NCI-H1105 (cell line): ENCODE data around the gene FSIP1.

Experiments
- DNase-seq: peaks from one replicate; lab custom pipeline; 2025; lab: John Stamatoyannopoulos, UW

Gene FSIP1

DNA sequence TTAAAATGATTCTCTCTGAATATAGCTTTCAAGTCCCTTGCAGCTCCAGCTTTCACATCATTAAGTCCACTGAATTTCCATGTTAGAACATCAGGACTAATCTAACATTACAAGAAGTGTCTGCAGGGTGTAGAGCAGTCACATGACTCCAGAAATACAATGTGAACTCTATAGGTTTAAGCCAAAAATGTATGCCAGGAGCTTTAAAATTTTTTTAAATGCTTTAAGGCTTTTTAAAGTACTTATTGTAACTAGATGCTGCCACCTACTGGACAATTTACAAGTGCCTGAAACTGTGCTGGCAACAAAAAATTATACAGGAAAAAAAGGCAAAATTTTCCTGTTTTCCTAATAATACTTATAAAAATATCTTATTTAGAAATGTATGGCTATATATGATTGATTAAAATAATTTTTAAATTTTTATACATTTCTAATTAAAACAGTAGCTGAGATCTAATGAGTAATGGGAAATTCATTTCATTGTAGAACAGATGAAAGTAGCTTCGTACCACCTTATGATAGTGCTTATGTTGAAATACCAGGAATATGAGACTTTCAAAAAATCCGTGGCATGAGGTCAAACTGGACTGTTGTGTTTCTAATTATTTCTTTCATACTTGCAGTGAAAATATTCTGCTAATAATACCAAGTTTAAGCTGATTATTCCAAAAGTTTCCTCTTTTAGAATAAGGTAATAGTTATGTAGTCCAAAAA lies 25.7 kb downstream of the FSIP1 start:
- peak; percentile 26 for DNase-seq

GRCh38 chr15:39752991-39753390 lies 29.6 kb downstream of the FSIP1 start:
- DNase-seq, result no peak

DNA sequence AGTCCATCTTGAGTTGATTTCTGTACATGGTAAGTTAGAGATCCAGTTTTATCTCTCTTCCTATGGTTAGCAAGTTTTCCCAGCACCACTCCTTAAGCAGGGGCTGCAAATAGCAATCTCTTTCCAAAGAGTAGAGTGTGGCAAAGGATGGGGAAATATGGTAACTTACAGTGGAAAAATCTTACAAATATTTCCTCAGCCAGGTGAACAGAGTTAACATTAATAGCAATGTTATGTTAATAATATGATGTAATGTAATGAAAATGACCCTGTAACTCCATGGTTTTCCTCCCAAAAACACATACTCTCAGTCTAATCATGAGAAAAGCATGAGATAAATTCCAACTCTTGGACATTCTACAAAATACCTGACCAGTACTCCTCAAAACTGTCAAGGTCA lies 30.4 kb downstream of the FSIP1 start:
- DNase-seq, result no peak

- DNase-seq, result no peak
Measured at GRCh38 chr15:39748276-39748675, 34.4 kb downstream of the FSIP1 start.

DNA sequence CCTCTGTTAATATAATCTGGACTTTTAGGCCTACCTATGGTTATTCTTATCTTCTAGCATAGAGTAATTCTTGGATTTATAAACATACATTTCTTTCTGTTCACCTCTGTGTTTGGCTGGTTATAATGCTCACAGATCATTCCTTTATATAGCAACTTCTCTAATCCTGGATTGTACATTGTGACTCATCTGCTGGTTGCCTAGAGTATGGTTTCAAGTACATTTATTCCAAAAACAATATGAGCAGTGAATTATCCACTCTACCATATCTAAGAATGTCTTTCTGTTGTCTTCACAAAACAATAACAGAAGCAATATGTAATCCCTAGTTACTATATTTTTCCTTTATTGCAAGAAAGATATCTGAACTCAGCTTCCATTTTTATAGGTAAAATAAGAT lies 35.3 kb downstream of the FSIP1 start:
- no peak for DNase-seq

- no peak for DNase-seq
Measured at GRCh38 chr15:39746714-39747276, 35.8 kb downstream of the FSIP1 start.

DNA sequence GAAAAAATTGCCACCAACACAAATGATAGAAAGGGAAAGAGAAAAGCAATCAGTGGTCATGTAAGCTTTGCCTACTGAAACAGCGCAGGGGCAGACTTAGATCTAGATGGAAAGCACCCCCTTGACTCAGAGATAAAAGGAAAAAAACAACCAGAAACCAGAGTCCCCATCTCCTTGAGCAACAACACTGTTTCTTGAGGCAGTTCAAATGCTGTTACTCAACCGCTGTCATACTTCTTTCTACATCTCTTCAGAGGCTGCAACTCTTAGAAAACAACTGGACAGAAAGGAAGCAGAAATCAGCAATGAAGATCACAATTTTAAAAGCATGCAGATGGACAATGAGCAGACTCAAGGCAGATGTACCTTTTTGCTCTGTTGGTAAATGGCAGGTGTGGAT lies 36.5 kb downstream of the FSIP1 start:
- DNase-seq, result no peak

- DNase-seq, result no peak
Measured at GRCh38 chr15:39745415-39745814, 37.2 kb downstream of the FSIP1 start.

- no peak for DNase-seq
Measured at GRCh38 chr15:39744334-39745103, 38.1 kb downstream of the FSIP1 start.

- DNase-seq, result no peak
Measured at GRCh38 chr15:39743611-39744010, 39.0 kb downstream of the FSIP1 start.

DNA sequence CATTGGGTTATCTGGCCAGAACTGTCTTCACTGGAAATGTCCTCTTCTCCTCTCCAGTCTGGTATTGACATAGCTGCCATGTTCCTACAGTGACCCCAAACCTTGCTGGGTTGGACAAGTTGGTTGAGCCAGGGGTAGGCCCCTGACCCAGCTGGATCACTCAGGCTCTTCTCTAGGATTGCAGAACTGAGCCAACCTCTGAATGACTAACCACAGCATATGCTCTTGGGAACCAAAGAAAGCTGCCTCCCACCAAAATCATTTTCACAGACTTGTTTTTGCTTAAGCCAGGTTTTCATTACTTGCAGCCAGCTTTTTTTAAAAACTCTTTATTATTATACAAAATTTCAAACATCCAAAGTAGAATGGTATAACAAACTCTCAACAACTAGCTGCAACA lies 41.4 kb downstream of the FSIP1 start:
- no peak for DNase-seq

DNA sequence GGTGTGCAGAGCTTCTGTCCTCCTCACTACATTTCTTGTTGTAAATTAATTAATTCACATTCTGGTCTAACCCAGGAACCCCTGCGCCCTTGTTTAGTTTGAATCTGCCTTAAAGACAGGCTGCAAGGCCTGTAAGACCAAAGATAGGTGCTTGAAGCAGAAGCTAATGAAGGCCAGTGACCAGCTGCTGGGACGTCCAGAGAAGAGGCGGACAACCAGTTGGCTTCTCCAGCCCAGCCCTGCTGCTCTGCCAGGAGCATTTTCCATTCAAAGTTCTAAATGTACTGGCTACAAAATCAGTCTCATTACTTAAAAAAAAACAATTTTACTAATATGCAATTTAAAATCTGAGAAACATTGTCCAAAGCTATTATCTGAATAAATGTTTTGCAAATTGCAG lies 43.6 kb downstream of the FSIP1 start:
- DNase-seq, result no peak

- no peak for DNase-seq
Measured at GRCh38 chr15:39737196-39737550, 45.5 kb downstream of the FSIP1 start.

DNA sequence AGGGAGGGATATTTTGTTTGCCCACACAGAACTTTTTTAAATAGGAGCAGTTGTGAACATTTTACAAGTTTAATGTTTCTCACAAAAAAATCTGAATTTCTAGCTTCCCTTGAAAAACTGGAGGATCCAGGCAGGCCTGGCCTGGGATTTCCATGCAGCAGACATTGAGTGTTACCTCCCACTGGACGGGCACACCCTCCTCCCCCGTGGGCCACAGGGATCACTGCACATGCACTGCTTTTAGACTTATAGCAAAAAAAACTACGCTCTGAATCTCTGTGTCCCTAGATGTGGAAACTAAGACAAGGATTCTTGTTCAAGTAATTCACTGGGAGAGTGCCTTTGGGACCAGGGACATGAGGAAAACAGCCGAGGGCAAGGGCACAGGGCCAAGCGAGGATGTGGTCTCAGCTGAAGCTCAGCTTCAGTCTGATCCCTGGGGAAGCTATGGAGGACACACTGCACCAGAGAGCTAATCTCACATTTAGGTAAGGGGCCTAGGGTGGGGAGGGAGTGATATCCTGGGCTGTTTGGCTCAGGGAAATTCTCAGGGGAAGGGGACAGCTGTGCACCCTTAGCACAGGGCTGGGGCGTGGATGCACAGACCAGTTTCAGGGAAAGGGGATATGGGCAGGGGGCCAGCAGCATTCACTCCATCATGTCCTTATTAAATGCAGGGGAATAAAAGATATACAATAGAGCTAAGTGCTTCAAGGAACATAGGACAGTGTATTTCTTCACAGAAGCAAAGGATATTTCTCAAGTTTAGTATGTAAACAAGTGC lies 46.0 kb downstream of the FSIP1 start:
- no peak for DNase-seq

GRCh38 chr15:39735120-39735717 lies 47.4 kb downstream of the FSIP1 start:
- DNase-seq, result no peak

GRCh38 chr15:39731266-39731665 lies 51.4 kb downstream of the FSIP1 start:
- DNase-seq, result no peak

- no peak for DNase-seq
Measured at GRCh38 chr15:39730552-39730951, 52.1 kb downstream of the FSIP1 start.

- DNase-seq, result no peak
Measured at GRCh38 chr15:39729500-39729899, 53.1 kb downstream of the FSIP1 start.

DNA sequence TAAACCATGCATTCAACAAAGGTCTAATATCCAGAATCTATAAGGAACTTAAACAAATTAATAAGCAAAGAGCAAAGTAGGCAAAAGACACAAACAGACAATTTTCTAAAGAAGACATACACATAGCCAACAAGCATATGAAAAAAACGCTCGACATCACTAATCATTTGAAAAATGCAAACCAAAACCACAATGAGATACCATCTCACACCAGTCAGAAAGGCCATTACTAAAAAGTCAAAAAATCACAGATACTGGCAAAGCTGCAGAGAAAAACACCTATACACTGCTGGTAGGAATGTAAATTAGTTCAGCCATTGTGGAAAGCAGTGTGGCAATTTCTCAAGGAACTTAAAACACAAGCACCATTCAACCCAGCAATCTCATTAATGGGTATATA lies 53.8 kb downstream of the FSIP1 start:
- no peak for DNase-seq

DNA sequence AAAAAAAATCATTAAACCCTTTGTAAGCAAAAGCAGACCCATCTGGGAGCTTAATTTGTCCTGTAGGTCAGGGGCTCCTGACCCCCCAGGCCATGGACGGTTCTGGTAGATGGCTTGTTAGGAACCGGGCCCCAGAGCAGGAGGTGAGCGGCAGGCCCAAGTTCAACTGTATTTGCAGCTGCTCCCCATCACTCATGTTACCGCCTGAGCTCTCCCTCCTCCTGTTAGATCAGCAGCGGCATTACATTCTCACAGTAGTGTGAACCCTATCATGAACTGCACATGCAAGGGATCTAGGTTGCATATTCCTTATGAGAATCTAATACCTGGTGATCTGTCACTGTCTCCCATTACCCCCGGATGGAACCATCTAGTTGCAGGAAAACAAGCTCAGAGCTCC lies 60.7 kb downstream of the FSIP1 start:
- DNase-seq, result no peak

GRCh38 chr15:39720621-39721611 lies 61.7 kb downstream of the FSIP1 start:
- DNase-seq, result no peak
